Activated CD8-positive, alpha-beta T cell treated with anti-CD3 and anti-CD28 coated beads for 36 hours (primary cell): ENCODE measurements around the gene GNG8. TPM values are rescaled to one million over a fixed set of nuclear protein-coding genes. Genes with fewer than 3 reads are reported as not detected.
A peak's percentile ranks its signal among the peaks of the same experiment; 100 is the strongest.

Source experiments
- ATAC-seq: fragments of 200-7000 bp; cut with Tn5 transposase; one replicate; pipeline ENCODE4 v1.10.0; 2021; ENCODE audit warnings: mild to moderate bottlenecking, moderate library complexity
- CTCF ChIA-PET: fragments of 350-600 bp; sonication (Branson Sonifier 250); formaldehyde crosslinking; loops from one replicate; lab custom pipeline; 2021; ENCODE audit warnings: antibody characterized with exemption; lab: Charles Lee
- POLR2A ChIA-PET: fragments of 350-600 bp; sonication (Branson Sonifier 250); formaldehyde crosslinking; loops from one replicate; lab custom pipeline; 2021; ENCODE audit warnings: antibody characterized with exemption; lab: Charles Lee
- DNase-seq: peaks from one replicate; pipeline ENCODE4 v3.0.0-alpha.2; 2020
- H3K27ac Mint-ChIP-seq: one replicate; pipeline ENCODE4 v1.8.0; 2021; ENCODE audit warnings: mild to moderate bottlenecking, mixed read lengths
- H3K27me3 Mint-ChIP-seq: one replicate; pipeline ENCODE4 v1.8.0; 2021; ENCODE audit warnings: mixed read lengths
- H3K36me3 Mint-ChIP-seq: one replicate; pipeline ENCODE4 v1.8.0; 2021; ENCODE audit warnings: low read depth, mixed read lengths
- H3K4me1 Mint-ChIP-seq: one replicate; pipeline ENCODE4 v1.8.0; 2021; ENCODE audit warnings: low read depth, mixed read lengths
- H3K4me3 Mint-ChIP-seq: one replicate; pipeline ENCODE4 v1.8.0; 2021; ENCODE audit warnings: mild to moderate bottlenecking, moderate library complexity, mixed read lengths
- H3K9me3 Mint-ChIP-seq: one replicate; pipeline ENCODE4 v1.8.0; 2021; ENCODE audit warnings: mixed read lengths
- intact Hi-C: fragments of 100-400 bp; cut with micrococcal nuclease; formaldehyde crosslinking; loops from one replicate; pipeline ENCODE4 v1.10.0; 2022
- total RNA-seq, 2 experiments: library from RNA; stranded (reverse); gene quantifications; one replicate each; pipeline ENCODE4 v1.2.3, GENCODE V29; 2021
- TF ChIP-seq, protein P1 (sequence below): fragments of 200-600 bp; IDR thresholded peaks from one replicate; pipeline ENCODE4 v1.8.0; 2022; ENCODE audit warnings: antibody characterized with exemption, mild to moderate bottlenecking

Gene GNG8
- total RNA-seq, 2 experiments from 2014 or later: 33.0 to 45.4 TPM

DNA sequence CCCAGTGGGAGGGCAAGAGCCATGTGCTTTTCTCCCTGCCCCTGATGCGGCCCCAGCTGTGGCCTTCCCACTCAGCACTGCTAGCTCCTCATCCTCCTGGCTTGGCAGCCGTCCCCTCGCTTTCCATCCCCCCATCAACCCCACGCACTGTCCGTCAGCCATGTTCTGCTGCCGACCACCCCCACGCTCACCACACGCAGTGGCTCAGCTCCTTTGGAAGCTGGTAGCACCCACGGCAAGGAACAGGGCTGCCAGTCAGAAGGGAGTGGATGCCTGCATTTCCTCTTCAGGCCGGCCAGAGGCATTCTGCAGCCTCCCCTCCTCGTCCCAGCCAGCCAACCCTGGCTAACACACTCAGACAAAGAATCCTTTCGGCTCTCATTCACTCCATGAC, 28.6 kb downstream of the GNG8 start:
- Mint-ChIP-seq H3K9me3 (no peaks in the 10 kb centered on the region), H3K4me3 (no peak overlapping the region), H3K4me1 (peaks cover 63% of the 10 kb centered on the region), H3K27ac (peak overlapping the region; percentile 49), H3K27me3 (no peaks in the 10 kb centered on the region), H3K36me3 (peaks cover 76% of the 10 kb centered on the region)
- CTCF ChIA-PET: interaction anchor here (0.9 to 19.7 kb wide), 5 partner anchors 13 to 146 kb away, joined by 3 to 300 read pairs (median 4); partner anchors contain the start of gene DACT3
- ATAC-seq (no peak), DNase-seq (no peak)
- intact Hi-C loops: no loop called here
- POLR2A ChIA-PET: interaction anchor here (1.2 to 10.7 kb wide), 5 partner anchors 8 to 165 kb away, joined by 3 to 232 read pairs (median 5); no protein-coding TSS in a partner anchor
- TF ChIP-seq, protein P1, sequence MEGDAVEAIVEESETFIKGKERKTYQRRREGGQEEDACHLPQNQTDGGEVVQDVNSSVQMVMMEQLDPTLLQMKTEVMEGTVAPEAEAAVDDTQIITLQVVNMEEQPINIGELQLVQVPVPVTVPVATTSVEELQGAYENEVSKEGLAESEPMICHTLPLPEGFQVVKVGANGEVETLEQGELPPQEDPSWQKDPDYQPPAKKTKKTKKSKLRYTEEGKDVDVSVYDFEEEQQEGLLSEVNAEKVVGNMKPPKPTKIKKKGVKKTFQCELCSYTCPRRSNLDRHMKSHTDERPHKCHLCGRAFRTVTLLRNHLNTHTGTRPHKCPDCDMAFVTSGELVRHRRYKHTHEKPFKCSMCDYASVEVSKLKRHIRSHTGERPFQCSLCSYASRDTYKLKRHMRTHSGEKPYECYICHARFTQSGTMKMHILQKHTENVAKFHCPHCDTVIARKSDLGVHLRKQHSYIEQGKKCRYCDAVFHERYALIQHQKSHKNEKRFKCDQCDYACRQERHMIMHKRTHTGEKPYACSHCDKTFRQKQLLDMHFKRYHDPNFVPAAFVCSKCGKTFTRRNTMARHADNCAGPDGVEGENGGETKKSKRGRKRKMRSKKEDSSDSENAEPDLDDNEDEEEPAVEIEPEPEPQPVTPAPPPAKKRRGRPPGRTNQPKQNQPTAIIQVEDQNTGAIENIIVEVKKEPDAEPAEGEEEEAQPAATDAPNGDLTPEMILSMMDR: no peak

DNA sequence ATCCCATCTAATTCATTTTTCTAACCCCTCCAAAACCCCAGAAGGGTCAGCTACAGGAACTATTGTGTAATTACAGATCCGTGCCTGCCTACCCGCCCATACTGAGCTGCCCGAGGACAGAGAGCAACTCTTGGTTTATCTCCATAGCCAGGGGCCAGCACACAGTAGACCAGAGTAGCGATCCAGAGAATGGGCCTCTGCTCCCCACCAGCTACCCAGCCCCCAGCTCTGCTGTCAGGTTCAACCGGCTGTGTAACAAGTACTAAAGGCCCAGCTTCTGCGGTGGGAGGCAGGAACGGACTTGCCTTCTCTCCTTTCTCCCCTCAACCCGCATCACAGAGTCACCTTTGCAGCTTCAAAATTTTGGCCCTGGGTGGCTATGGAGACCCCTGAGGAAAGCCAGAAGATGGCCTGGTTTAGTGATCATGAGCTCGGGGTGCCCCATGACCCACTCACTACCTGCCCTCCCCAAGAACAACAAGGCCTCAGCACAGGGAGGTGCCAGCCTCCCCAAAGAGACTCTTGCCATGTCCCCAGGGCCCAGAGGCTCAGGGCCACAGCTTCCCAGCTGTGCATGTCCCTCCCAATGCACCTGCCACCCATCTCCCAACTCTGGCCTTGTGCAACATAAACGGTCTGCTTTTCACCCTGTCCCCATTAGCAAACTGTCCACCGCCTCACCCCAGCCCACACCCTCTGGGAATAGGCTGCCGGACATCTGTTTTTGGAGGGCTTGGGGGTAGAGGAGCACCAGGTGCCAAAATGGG, 29.1 kb downstream of the GNG8 start:
- ChIA-PET POLR2A (interaction anchor here (1.1 to 10.7 kb wide), 7 partner anchors 9 to 165 kb away, joined by 3 to 232 read pairs (median 4); no protein-coding TSS in a partner anchor), CTCF (interaction anchor here (0.9 to 19.7 kb wide), 10 partner anchors 8 to 147 kb away, joined by 3 to 300 read pairs (median 4); partner anchors contain the start of gene DACT3)
- Mint-ChIP-seq H3K27ac (peak overlapping the region; percentile 70), H3K9me3 (no peaks in the 10 kb centered on the region), H3K27me3 (no peaks in the 10 kb centered on the region), H3K36me3 (peaks cover 79% of the 10 kb centered on the region), H3K4me3 (no peak overlapping the region), H3K4me1 (peaks cover 58% of the 10 kb centered on the region)
- TF ChIP-seq, protein P1: no peak
- intact Hi-C loops: no loop called here
- DNase-seq: no peak
- no peak for ATAC-seq

DNA sequence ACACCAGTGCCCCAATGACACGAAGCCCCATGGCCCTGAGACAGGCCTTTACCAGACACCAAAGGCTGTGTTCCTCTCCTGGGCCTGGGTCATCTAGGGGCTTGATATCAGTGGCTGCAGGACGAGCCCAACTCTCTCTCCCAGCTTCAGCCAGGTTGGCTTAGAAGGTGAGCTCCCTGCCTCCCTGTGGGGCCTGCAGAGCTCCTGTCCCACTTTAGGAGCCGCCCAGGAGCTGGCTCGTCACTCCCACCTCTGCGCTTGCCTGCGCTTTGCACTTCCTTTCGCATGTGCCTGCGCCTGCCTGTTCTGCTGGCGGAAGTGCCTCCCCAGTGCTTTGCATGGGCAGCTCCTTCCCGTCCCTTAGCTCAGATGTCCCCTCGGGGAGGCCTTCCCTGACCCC, 30.0 kb downstream of the GNG8 start:
- no peak overlapping the region for H3K4me3 Mint-ChIP-seq
- ChIA-PET POLR2A (interaction anchor here (0.6 to 10.7 kb wide), 8 partner anchors 10 to 1170 kb away, joined by 3 to 232 read pairs (median 4); no protein-coding TSS in a partner anchor), CTCF (interaction anchor here (0.8 to 19.7 kb wide), 8 partner anchors 9 to 148 kb away, joined by 3 to 300 read pairs (median 4); partner anchors contain the start of gene DACT3)
- no peaks in the 10 kb centered on the region for H3K9me3 Mint-ChIP-seq
- no peaks in the 10 kb centered on the region for H3K27me3 Mint-ChIP-seq
- H3K36me3 Mint-ChIP-seq: peaks cover 70% of the 10 kb centered on the region
- intact Hi-C loops: no loop called here
- H3K27ac Mint-ChIP-seq: peak overlapping the region; percentile 70
- DNase-seq (no peak), ATAC-seq (no peak)
- TF ChIP-seq, protein P1: no peak
- H3K4me1 Mint-ChIP-seq: peaks cover 49% of the 10 kb centered on the region

DNA sequence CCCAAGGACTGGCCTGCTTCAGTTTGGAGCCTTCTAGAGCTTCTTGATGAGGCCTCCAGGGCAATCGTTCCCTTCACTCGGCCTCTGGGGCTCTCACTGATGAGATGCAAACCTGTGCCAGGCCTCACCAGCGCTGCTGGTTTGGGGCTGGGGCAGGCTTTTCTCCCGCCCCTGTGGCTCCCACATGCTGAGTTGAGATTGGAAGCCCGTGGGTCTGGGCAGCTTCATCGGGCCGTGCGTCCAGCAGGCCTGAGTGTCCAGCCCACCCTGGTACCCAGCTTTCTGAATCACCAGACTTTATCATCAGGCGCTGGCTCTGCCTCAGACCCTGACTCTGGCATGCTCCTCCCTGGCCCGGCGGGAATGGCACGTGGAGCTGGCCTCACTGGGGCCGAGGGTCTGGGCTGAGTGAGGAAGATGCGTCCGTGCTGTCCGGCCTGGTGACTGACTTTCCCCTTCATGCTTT, 30.6 kb downstream of the GNG8 start:
- intact Hi-C loops: no loop called here

More for the DNA sequence above, 30.6 kb downstream of the GNG8 start:
- no peak for DNase-seq
- no peak for ATAC-seq
- CTCF ChIA-PET: interaction anchor here (0.8 to 19.7 kb wide), 5 partner anchors 9 to 148 kb away, joined by 3 to 300 read pairs (median 4); partner anchors contain the start of gene DACT3
- H3K4me3 Mint-ChIP-seq: no peak overlapping the region
- peaks cover 43% of the 10 kb centered on the region for H3K4me1 Mint-ChIP-seq
- peaks cover 64% of the 10 kb centered on the region for H3K36me3 Mint-ChIP-seq
- POLR2A ChIA-PET: interaction anchor here (0.6 to 10.7 kb wide), 8 partner anchors 10 to 1171 kb away, joined by 3 to 232 read pairs (median 4); no protein-coding TSS in a partner anchor
- peak overlapping the region; percentile 12 for H3K27ac Mint-ChIP-seq
- no peaks in the 10 kb centered on the region for H3K9me3 Mint-ChIP-seq
- H3K27me3 Mint-ChIP-seq: no peaks in the 10 kb centered on the region
- TF ChIP-seq, protein P1: no peak
